Muscle layer of duodenum (tissue), 2 donors: ENCODE measurements around the gene ABHD4.
A peak's percentile ranks its signal among the peaks of the same experiment; 100 is the strongest.

ENCODE experiments used
- H3K27ac ChIP-seq: one replicate; pipeline ENCODE4 v1.7.0; 2013; ENCODE audit warnings: mild to moderate bottlenecking, low read length
- H3K27me3 ChIP-seq: one replicate; pipeline ENCODE4 v1.7.0; 2013; ENCODE audit warnings: low read depth, mild to moderate bottlenecking, control low read depth, low read length
- H3K36me3 ChIP-seq, 2 donors: one replicate each; pipeline ENCODE4 v1.7.0; 2013; ENCODE audit warnings: low read length in 2 of 2, control low read depth in 1 of 2, mild to moderate bottlenecking in 1 of 2; ENCODE audit not compliant: insufficient read depth in 2 of 2, control insufficient read depth in 1 of 2
- H3K4me1 ChIP-seq, 2 donors: one replicate each; pipeline ENCODE4 v1.7.0; 2013; ENCODE audit warnings: low read length in 2 of 2, mild to moderate bottlenecking in 2 of 2, control low read depth in 1 of 2, moderate library complexity in 1 of 2; ENCODE audit not compliant: insufficient read depth in 2 of 2, control insufficient read depth in 1 of 2
- H3K4me3 ChIP-seq, 2 donors: one replicate each; pipeline ENCODE4 v1.7.0; 2013; ENCODE audit warnings: low read length in 2 of 2, low read depth in 1 of 2, mild to moderate bottlenecking in 1 of 2
- H3K9me3 ChIP-seq, 2 donors: one replicate each; pipeline ENCODE4 v1.7.0; 2013; ENCODE audit warnings: low read length in 2 of 2, control low read depth in 1 of 2, mild to moderate bottlenecking in 1 of 2; ENCODE audit not compliant: control insufficient read depth in 1 of 2
- donor health status: healthy.

ABHD4 gene

GRCh38 chr14:22656226-22656625, 58.1 kb downstream of the ABHD4 start:
- Histone ChIP-seq H3K27ac (no peak overlapping the region), H3K36me3 (no peaks in the 10 kb centered on the region), H3K4me1 (no peaks in the 10 kb centered on the region), H3K9me3 (no peaks in the 10 kb centered on the region), H3K4me3 (no peak overlapping the region), H3K27me3 (no peaks in the 10 kb centered on the region)

- peak overlapping the region; percentile 27 for H3K27ac ChIP-seq
- no peaks in the 10 kb centered on the region for H3K9me3 ChIP-seq
- no peaks in the 10 kb centered on the region for H3K27me3 ChIP-seq
- H3K4me1 ChIP-seq = no peaks in the 10 kb centered on the region
- H3K36me3 ChIP-seq = no peaks in the 10 kb centered on the region
- H3K4me3 ChIP-seq = no peak overlapping the region
Measured at GRCh38 chr14:22656945-22657731, 59.0 kb downstream of the ABHD4 start.

GRCh38 chr14:22657861-22658260, 59.8 kb downstream of the ABHD4 start:
- Histone ChIP-seq H3K27me3 (no peaks in the 10 kb centered on the region), H3K27ac (no peak overlapping the region), H3K4me3 (no peak overlapping the region), H3K4me1 (no peaks in the 10 kb centered on the region), H3K36me3 (no peaks in the 10 kb centered on the region), H3K9me3 (no peaks in the 10 kb centered on the region)

DNA sequence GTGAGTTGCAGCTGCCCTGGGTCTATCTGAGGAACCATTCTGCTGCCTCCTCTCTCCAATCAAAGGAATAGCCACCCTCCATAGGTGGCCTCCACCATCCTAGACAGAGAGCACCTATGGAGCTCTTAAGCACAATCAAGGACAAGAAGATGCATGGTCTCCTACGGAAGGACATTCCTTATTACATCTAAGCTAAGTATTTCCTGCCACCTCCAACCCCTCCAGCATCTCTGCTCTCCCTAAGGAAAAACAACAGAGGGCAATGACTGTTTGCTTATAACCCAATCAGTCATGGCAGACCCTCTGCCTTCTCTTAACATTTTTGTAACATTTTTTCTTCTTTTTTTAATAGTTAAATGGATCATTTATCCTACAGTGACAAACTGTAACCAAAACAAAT, 60.8 kb downstream of the ABHD4 start:
- no peaks in the 10 kb centered on the region for H3K36me3 ChIP-seq
- H3K27ac ChIP-seq = no peak overlapping the region
- H3K4me3 ChIP-seq = no peak overlapping the region

GRCh38 chr14:22660654-22661053, 62.6 kb downstream of the ABHD4 start:
- no peaks in the 10 kb centered on the region for H3K4me1 ChIP-seq
- H3K27ac ChIP-seq = no peak overlapping the region
- H3K36me3 ChIP-seq = no peaks in the 10 kb centered on the region
- H3K9me3 ChIP-seq = no peaks in the 10 kb centered on the region
- no peak overlapping the region for H3K4me3 ChIP-seq
- no peaks in the 10 kb centered on the region for H3K27me3 ChIP-seq

More for the DNA sequence above, 60.8 kb downstream of the ABHD4 start:
- Histone ChIP-seq H3K9me3 (no peaks in the 10 kb centered on the region), H3K27me3 (no peaks in the 10 kb centered on the region), H3K4me1 (no peaks in the 10 kb centered on the region)
